NCI-H524 treated with DMSO at 0.1 percent for 48 hours (cell line): Measurements from ENCODE around the gene PTN.

Source experiments
- DNase-seq: peaks from one replicate; lab custom pipeline; 2025; lab: John Stamatoyannopoulos, UW

The PTN gene

GRCh38 chr7:137324796-137325696, 18.5 kb downstream of the PTN start:
- DNase-seq, result no peak

GRCh38 chr7:137316648-137317353, 26.7 kb downstream of the PTN start:
- no peak for DNase-seq

GRCh38 chr7:137313201-137313600, 30.3 kb downstream of the PTN start:
- DNase-seq, result no peak

- no peak for DNase-seq
Measured at GRCh38 chr7:137306748-137307147, 36.8 kb downstream of the PTN start.

- DNase-seq, result no peak
Measured at GRCh38 chr7:137305901-137306621, 37.5 kb downstream of the PTN start.

- no peak for DNase-seq
Measured at GRCh38 chr7:137304624-137305235, 38.8 kb downstream of the PTN start.

GRCh38 chr7:137304165-137304564, 39.4 kb downstream of the PTN start:
- DNase-seq, result no peak

GRCh38 chr7:137302081-137302480, 41.5 kb downstream of the PTN start:
- no peak for DNase-seq

GRCh38 chr7:137298464-137298794, 45.1 kb downstream of the PTN start:
- DNase-seq, result no peak

GRCh38 chr7:137297551-137298463, 45.7 kb downstream of the PTN start:
- no peak for DNase-seq

GRCh38 chr7:137296576-137296975, 47.0 kb downstream of the PTN start:
- DNase-seq, result no peak

- no peak for DNase-seq
Measured at GRCh38 chr7:137295739-137296324, 47.7 kb downstream of the PTN start.

GRCh38 chr7:137289101-137289500, 54.4 kb downstream of the PTN start:
- DNase-seq, result no peak

GRCh38 chr7:137287651-137288258, 55.8 kb downstream of the PTN start:
- DNase-seq, result no peak

- no peak for DNase-seq
Measured at GRCh38 chr7:137283153-137283552, 60.4 kb downstream of the PTN start.

GRCh38 chr7:137282043-137282442, 61.5 kb downstream of the PTN start:
- no peak for DNase-seq

- DNase-seq, result no peak
Measured at GRCh38 chr7:137276189-137276588, 67.3 kb downstream of the PTN start.

- no peak for DNase-seq
Measured at GRCh38 chr7:137272249-137272648, 71.3 kb downstream of the PTN start.

- no peak for DNase-seq
Measured at GRCh38 chr7:137269240-137269639, 74.3 kb downstream of the PTN start.
